ENCODE results near the gene UROD.

The UROD gene

GRCh38 chr1:45009296-45009865 is 2.7 kb upstream of the UROD start:
- DNase-seq = no peak

GRCh38 chr1:45009956-45010854 is 1.8 kb upstream of the UROD start:
- DNase-seq = peak; percentile 43

- peak; percentile 82 for DNase-seq
Measured at GRCh38 chr1:45010855-45011811, 921 bp upstream of the UROD start, which contains the start of gene HECTD3. Gene HECTD3 (minus strand): TSS chr1:45011324. CDS start chr1:45011257, 67 bp downstream.

- peak; percentile 54 for DNase-seq
Measured at GRCh38 chr1:45012639-45013278, 705 bp downstream of the UROD start.

GRCh38 chr1:45013551-45014209 is 1.6 kb downstream of the UROD start:
- no peak for DNase-seq

- DNase-seq = peak; percentile 67
Measured at GRCh38 chr1:45014321-45015028, 2.4 kb downstream of the UROD start.

- no peak for DNase-seq
Measured at GRCh38 chr1:45015683-45016082, 3.6 kb downstream of the UROD start.

GRCh38 chr1:45016090-45016697 is 4.1 kb downstream of the UROD start:
- DNase-seq = no peak

GRCh38 chr1:45016767-45017166 is 4.7 kb downstream of the UROD start:
- DNase-seq = no peak

- DNase-seq = peak; percentile 79
Measured at GRCh38 chr1:45018599-45019230, 6.7 kb downstream of the UROD start.

- DNase-seq = no peak
Measured at GRCh38 chr1:45023663-45024062, 11.6 kb downstream of the UROD start.

GRCh38 chr1:45026446-45026845 is 14.4 kb downstream of the UROD start:
- DNase-seq = no peak

- DNase-seq = no peak
Measured at GRCh38 chr1:45032837-45033236, 20.8 kb downstream of the UROD start.

GRCh38 chr1:45033356-45033755 is 21.3 kb downstream of the UROD start:
- DNase-seq = no peak

GRCh38 chr1:45035631-45036301 is 23.7 kb downstream of the UROD start:
- DNase-seq = no peak

GRCh38 chr1:45037456-45037855 is 25.4 kb downstream of the UROD start:
- no peak for DNase-seq

GRCh38 chr1:45038240-45038639 is 26.2 kb downstream of the UROD start:
- no peak for DNase-seq

- DNase-seq = no peak
Measured at GRCh38 chr1:45038661-45039364, 26.8 kb downstream of the UROD start.

GRCh38 chr1:45040297-45040696 is 28.2 kb downstream of the UROD start:
- no peak for DNase-seq
